ENCODE data around the gene PRKN. TPM values are rescaled to one million over a fixed set of nuclear protein-coding genes. Genes with fewer than 3 reads are reported as not detected.
"Not testable (repeated sequence)": the region's sequence is repeated elsewhere in the genome, so short reads cannot be mapped to it uniquely, and the experiment has no call there.

PRKN gene
- total and polyA plus RNA-seq, 2 experiments from 2014 or later = 2.3 to 3.9 TPM

GRCh38 chr6:161826512-161826911 lies 901.1 kb downstream of the PRKN start:
- Histone ChIP-seq H3K9me3 (ENCODE audit: low read depth) (no peaks in the 10 kb centered on the region), H3K27me3 (no peaks in the 10 kb centered on the region), H3K27ac (no peak overlapping the region), H3K4me2 (no peak overlapping the region), H3K4me1 (ENCODE audit: insufficient read depth) (no peaks in the 10 kb centered on the region), H3K9me2 (replicated peaks; ENCODE audit: insufficient read depth) (no peaks in the 10 kb centered on the region), H2AFZ (no peak overlapping the region), H3K79me2 (no peaks in the 10 kb centered on the region), H4K20me1 (ENCODE audit: insufficient read depth, poor library complexity, severe bottlenecking) (no peaks in the 10 kb centered on the region), H3K4me3 (no peak overlapping the region), H3K36me3 (replicated peaks; ENCODE audit: insufficient read depth, low read depth) (no peaks in the 10 kb centered on the region)
- WGBS (ENCODE audit: low lambda C conversion rate, missing lambda C conversion rate) = 94% methylated on average over 6 of the region's 6 CpGs
- TF ChIP-seq EZH2phosphoT487 (IDR thresholded peaks at IDR 0.05; ENCODE audit: low read depth, severe bottlenecking, unreplicated experiment) (no peak), EZH2 (IDR thresholded peaks at IDR 0.05; ENCODE audit: borderline replicate concordance) (no peak), CTCF (IDR thresholded peaks at IDR 0.05; ENCODE audit: poor library complexity) (no peak)
- no peak for DNase-seq (ENCODE audit: low spot score)

GRCh38 chr6:161822204-161822603 lies 905.4 kb downstream of the PRKN start:
- not testable (repeated sequence) for H3K27ac ChIP-seq; H3K4me1 ChIP-seq (ENCODE audit: insufficient read depth); H3K79me2 ChIP-seq; H2AFZ ChIP-seq; H4K20me1 ChIP-seq (ENCODE audit: insufficient read depth, poor library complexity, severe bottlenecking); H3K9me2 ChIP-seq (replicated peaks; ENCODE audit: insufficient read depth); H3K9me3 ChIP-seq (ENCODE audit: low read depth); DNase-seq (ENCODE audit: low spot score); H3K4me3 ChIP-seq; H3K36me3 ChIP-seq (replicated peaks; ENCODE audit: insufficient read depth, low read depth); H3K4me2 ChIP-seq; H3K27me3 ChIP-seq
- WGBS (ENCODE audit: low lambda C conversion rate, missing lambda C conversion rate) = 95% methylated on average over 9 of the region's 9 CpGs

- Histone ChIP-seq H3K4me1 (ENCODE audit: insufficient read depth) (no peaks in the 10 kb centered on the region), H3K79me2 (no peaks in the 10 kb centered on the region), H3K9me3 (ENCODE audit: low read depth) (no peaks in the 10 kb centered on the region), H3K27me3 (no peaks in the 10 kb centered on the region), H3K4me3 (no peak overlapping the region), H3K4me2 (no peak overlapping the region), H3K27ac (no peak overlapping the region), H3K9me2 (replicated peaks; ENCODE audit: insufficient read depth) (no peaks in the 10 kb centered on the region), H2AFZ (no peak overlapping the region), H3K36me3 (replicated peaks; ENCODE audit: insufficient read depth, low read depth) (no peaks in the 10 kb centered on the region), H4K20me1 (ENCODE audit: insufficient read depth, poor library complexity, severe bottlenecking) (no peaks in the 10 kb centered on the region)
- no peak for DNase-seq (ENCODE audit: low spot score)
- no peak for TF ChIP-seq EZH2 (IDR thresholded peaks at IDR 0.05; ENCODE audit: borderline replicate concordance)
- 82% methylated on average over 4 of the region's 4 CpGs for whole genome bisulfite sequencing (ENCODE audit: low lambda C conversion rate, missing lambda C conversion rate)
These were observed 909.7 kb downstream of the PRKN start for GRCh38 chr6:161817881-161818280.

- TF ChIP-seq EZH2phosphoT487 (IDR thresholded peaks at IDR 0.05; ENCODE audit: low read depth, severe bottlenecking, unreplicated experiment) = no peak
- TF ChIP-seq CTCF (IDR thresholded peaks at IDR 0.05; ENCODE audit: poor library complexity) = no peak
- no peak for TF ChIP-seq EZH2 (IDR thresholded peaks at IDR 0.05; ENCODE audit: borderline replicate concordance)
- Histone ChIP-seq H3K4me2 (no peak overlapping the region), H3K36me3 (replicated peaks; ENCODE audit: insufficient read depth, low read depth) (no peaks in the 10 kb centered on the region), H2AFZ (no peak overlapping the region), H3K27ac (no peak overlapping the region), H3K4me1 (ENCODE audit: insufficient read depth) (no peaks in the 10 kb centered on the region), H4K20me1 (ENCODE audit: insufficient read depth, poor library complexity, severe bottlenecking) (no peaks in the 10 kb centered on the region), H3K9me2 (replicated peaks; ENCODE audit: insufficient read depth) (no peaks in the 10 kb centered on the region), H3K79me2 (no peaks in the 10 kb centered on the region), H3K4me3 (no peak overlapping the region), H3K27me3 (no peaks in the 10 kb centered on the region), H3K9me3 (ENCODE audit: low read depth) (no peaks in the 10 kb centered on the region)
- 70% methylated on average over 4 of the region's 4 CpGs for WGBS (ENCODE audit: low lambda C conversion rate, missing lambda C conversion rate)
- no peak for DNase-seq (ENCODE audit: low spot score)
These were observed 911.6 kb downstream of the PRKN start for GRCh38 chr6:161815965-161816364.
